Endothelial cell (in vitro differentiated cells): ENCODE data around the gene CACNA2D4. TPM values are rescaled to one million over a fixed set of nuclear protein-coding genes. Genes with fewer than 3 reads are reported as not detected.

ENCODE experiments used
- DNase-seq: peaks from one replicate; pipeline ENCODE4 v3.0.0; 2021; ENCODE audit warnings: low spot score
- H3K27ac Mint-ChIP-seq: one replicate; pipeline ENCODE4 v1.8.0; 2021; ENCODE audit warnings: mixed read lengths, inconsistent platforms; ENCODE audit not compliant: unreplicated experiment
- H3K27me3 Mint-ChIP-seq: one replicate; pipeline ENCODE4 v1.8.0; 2021; ENCODE audit warnings: mild to moderate bottlenecking, moderate library complexity, mixed read lengths, inconsistent platforms; ENCODE audit not compliant: unreplicated experiment
- H3K36me3 Mint-ChIP-seq: one replicate; pipeline ENCODE4 v1.8.0; 2021; ENCODE audit warnings: mild to moderate bottlenecking, low read depth, mixed read lengths, inconsistent platforms; ENCODE audit not compliant: unreplicated experiment
- H3K4me1 Mint-ChIP-seq: one replicate; pipeline ENCODE4 v1.8.0; 2021; ENCODE audit warnings: mild to moderate bottlenecking, mixed read lengths, inconsistent platforms; ENCODE audit not compliant: unreplicated experiment
- H3K4me3 Mint-ChIP-seq: one replicate; pipeline ENCODE4 v1.8.0; 2021; ENCODE audit warnings: mild to moderate bottlenecking, mixed read lengths, inconsistent platforms; ENCODE audit not compliant: unreplicated experiment
- H3K9me3 Mint-ChIP-seq: one replicate; pipeline ENCODE4 v1.8.0; 2021; ENCODE audit warnings: mixed read lengths, inconsistent platforms; ENCODE audit not compliant: unreplicated experiment
- total RNA-seq: library from RNA; stranded (reverse); fragmentation: NEBNext Ultra II Directional; extraction: Animal tissue kit (Norgen Biotek cat#: 25700); gene quantifications from one replicate; pipeline ENCODE4 v1.2.1, GENCODE V29; 2021; ENCODE audit not compliant: unreplicated experiment
- TF ChIP-seq, protein P1 (sequence below): fragments of 200-600 bp; sonication (generic); IDR thresholded peaks from one replicate; pipeline ENCODE4 v1.5.0; 2021; ENCODE audit warnings: antibody characterized with exemption; ENCODE audit not compliant: unreplicated experiment

Gene CACNA2D4
- total RNA-seq, 1 donor from 2014 or later: 0.28 TPM

DNA sequence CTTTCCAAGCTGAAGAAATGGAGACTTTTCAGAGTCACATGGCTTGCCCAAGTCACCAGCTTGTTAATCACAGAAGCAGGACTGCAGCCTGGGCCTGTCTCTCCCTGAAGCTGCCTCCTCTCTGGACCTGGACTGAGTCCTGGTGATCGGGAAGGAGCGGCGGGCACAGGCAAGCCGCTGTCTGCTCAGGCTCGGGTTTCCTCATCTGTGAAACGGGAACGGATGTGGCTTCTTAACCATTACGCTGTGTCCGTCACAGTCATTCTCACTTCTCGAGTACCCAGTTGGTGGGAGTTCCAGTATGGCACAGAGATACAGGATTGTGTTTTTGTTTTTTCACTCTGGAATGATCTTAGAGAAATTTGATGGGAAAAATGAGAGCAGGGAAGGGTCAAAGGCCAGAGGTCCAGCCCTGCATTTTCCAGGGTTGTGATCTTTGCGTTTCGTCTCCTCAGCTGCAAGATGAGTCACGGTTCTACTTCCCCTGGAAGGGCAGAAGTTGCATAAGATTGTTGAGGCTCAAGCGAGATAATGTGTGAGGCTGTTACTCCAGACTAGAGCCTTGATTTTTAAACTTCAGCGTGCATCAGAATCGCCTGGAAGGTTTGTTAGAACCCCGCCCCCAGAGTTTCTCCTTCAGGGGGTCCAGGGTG is 105.7 kb downstream of the CACNA2D4 start:
- H3K27me3 Mint-ChIP-seq: peaks cover 3% of the 10 kb centered on the region
- no peak for DNase-seq
- H3K36me3 Mint-ChIP-seq: no peaks in the 10 kb centered on the region
- H3K27ac Mint-ChIP-seq: no peak overlapping the region
- TF ChIP-seq, protein P1, sequence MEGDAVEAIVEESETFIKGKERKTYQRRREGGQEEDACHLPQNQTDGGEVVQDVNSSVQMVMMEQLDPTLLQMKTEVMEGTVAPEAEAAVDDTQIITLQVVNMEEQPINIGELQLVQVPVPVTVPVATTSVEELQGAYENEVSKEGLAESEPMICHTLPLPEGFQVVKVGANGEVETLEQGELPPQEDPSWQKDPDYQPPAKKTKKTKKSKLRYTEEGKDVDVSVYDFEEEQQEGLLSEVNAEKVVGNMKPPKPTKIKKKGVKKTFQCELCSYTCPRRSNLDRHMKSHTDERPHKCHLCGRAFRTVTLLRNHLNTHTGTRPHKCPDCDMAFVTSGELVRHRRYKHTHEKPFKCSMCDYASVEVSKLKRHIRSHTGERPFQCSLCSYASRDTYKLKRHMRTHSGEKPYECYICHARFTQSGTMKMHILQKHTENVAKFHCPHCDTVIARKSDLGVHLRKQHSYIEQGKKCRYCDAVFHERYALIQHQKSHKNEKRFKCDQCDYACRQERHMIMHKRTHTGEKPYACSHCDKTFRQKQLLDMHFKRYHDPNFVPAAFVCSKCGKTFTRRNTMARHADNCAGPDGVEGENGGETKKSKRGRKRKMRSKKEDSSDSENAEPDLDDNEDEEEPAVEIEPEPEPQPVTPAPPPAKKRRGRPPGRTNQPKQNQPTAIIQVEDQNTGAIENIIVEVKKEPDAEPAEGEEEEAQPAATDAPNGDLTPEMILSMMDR: no peak
- H3K9me3 Mint-ChIP-seq: no peaks in the 10 kb centered on the region
- no peak overlapping the region for H3K4me3 Mint-ChIP-seq
- H3K4me1 Mint-ChIP-seq: peaks cover 5% of the 10 kb centered on the region

DNA sequence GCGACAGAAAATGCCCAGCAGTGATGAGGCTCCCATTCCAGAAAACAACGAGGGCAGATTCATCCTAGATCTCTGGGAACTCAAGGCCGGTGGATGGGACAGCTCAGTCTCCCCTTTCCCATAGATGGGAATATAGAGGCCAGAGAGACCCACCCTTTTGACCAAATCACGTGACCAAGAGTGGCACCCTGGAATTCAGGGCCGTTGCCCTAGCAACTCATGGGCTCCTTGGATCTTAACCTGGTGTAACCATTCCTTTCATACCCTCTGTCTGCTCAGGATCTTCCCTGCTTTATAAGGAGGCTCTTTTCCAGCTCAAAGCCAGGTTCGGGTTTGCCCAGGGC is 106.5 kb downstream of the CACNA2D4 start:
- H3K4me3 Mint-ChIP-seq: no peak overlapping the region
- H3K4me1 Mint-ChIP-seq: peaks cover 5% of the 10 kb centered on the region
- H3K27ac Mint-ChIP-seq: no peak overlapping the region
- H3K9me3 Mint-ChIP-seq: no peaks in the 10 kb centered on the region
- DNase-seq: no peak
- H3K36me3 Mint-ChIP-seq: no peaks in the 10 kb centered on the region
- H3K27me3 Mint-ChIP-seq: peaks cover 3% of the 10 kb centered on the region
- TF ChIP-seq, protein P1: no peak

DNA sequence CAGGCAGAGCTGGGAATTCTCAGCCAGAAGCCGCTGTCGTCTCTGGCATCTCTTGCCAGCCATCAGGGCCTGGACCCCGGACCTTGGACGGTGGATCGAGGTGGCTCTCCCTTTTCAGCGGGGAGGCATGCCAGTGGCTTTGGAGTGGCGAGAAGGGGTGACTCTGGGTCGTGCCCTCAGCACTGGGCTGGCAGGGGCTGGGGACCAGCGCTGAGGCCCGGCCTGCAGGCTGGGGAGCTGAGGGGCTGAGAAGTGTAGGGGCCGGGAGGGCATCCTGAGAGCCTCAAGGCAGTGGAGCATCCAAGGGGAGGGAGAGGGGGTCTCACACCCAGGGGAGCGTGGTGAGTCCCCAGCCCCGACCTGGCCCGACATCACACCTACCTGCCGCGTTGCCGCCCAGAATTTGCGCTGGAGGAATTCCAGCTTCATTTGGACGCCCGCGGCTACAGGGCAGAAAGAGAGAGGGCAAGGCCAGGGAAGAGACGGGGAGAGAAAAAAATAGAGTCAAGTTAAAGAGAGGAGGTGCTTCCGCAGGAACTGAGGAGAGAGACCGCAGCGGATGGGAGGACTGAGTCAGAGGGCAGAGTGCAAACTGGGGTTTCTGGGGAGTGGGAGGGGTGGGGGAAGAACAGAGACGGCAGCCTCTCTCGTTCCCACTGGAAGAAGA is 107.0 kb downstream of the CACNA2D4 start:
- DNase-seq: no peak
- Mint-ChIP-seq H3K9me3 (no peaks in the 10 kb centered on the region), H3K36me3 (no peaks in the 10 kb centered on the region), H3K27ac (no peak overlapping the region), H3K4me1 (peaks cover 2% of the 10 kb centered on the region), H3K27me3 (peaks cover 2% of the 10 kb centered on the region), H3K4me3 (no peak overlapping the region)
- TF ChIP-seq, protein P1: no peak

DNA sequence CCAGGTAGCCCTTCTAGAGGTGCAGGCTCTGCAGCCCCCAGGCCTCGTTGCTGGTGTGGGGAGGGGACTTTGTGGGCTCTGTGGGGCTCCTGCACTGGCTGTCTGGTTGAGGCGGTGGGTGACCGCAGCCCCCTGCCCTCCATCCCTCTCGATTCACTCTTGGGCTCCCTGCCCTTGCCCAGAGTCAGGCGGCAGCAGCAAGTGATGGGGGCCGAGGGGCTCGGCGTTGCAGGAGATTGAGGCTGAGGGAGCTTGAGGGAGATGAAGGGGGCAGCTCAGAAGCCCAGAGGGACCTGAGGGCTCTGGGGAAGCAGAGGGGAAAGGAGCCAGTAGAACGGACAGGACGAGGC is 107.5 kb downstream of the CACNA2D4 start:
- no peak for DNase-seq
- no peak overlapping the region for H3K27ac Mint-ChIP-seq
- H3K27me3 Mint-ChIP-seq: peaks cover 2% of the 10 kb centered on the region
- no peaks in the 10 kb centered on the region for H3K36me3 Mint-ChIP-seq
- H3K4me1 Mint-ChIP-seq: no peaks in the 10 kb centered on the region
- TF ChIP-seq, protein P1: no peak
- H3K9me3 Mint-ChIP-seq: no peaks in the 10 kb centered on the region
- H3K4me3 Mint-ChIP-seq: no peak overlapping the region

DNA sequence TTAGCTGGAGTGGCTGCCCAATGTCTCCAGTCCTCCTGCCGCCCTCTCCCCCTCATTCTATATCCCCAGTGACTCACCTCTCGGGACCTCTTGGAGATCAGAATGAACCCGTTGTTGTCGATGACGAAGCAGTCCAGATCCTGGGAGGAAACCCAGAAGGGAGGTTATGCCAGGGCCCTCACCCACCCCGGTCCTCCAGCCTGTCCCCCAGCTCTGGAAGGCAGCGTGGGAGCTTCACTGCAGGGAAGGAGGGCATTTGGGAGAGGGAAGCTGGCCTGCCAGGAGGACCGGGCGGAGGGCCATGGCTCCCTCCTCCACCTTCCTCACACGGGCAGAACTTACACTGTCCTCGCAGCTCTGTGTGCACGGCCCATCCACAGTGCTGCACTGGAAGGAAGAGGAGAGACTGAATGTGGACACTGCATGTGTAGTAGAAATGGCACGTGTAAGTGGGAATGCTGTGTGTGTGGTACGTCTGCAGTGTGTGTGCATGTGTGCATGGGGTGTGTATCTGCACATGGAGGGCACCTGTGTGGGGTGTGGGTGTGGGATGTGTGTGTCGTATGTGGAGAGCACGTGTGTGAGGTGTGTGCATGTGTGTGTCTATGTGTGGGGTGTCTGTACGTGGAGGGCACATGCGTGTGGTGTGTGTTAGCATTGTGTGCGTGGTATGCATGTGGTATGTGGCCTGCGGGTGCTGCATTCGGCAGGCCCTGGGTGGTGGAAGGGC is 108.1 kb downstream of the CACNA2D4 start:
- Mint-ChIP-seq H3K36me3 (no peaks in the 10 kb centered on the region), H3K27ac (peak overlapping the region; percentile 27), H3K4me1 (no peaks in the 10 kb centered on the region), H3K27me3 (peaks cover 2% of the 10 kb centered on the region), H3K4me3 (no peak overlapping the region), H3K9me3 (no peaks in the 10 kb centered on the region)
- TF ChIP-seq, protein P1: no peak
- no peak for DNase-seq
